NB4 (cell line): ENCODE data around the gene PRAMEF11.
"Not testable (repeated sequence)": the region's sequence is repeated elsewhere in the genome, so short reads cannot be mapped to it uniquely, and the experiment has no call there.

Experiments used
- CTCF ChIP-seq: IDR thresholded peaks from one replicate; pipeline ENCODE4 v1.5.1; 2012; ENCODE audit warnings: low read depth, low read length
- MAX ChIP-seq: IDR thresholded peaks from 2 replicates; pipeline ENCODE4 v1.6.1; 2011; ENCODE audit warnings: low read depth, low read length
- POLR2A ChIP-seq: IDR thresholded peaks from 2 replicates; pipeline ENCODE4 v1.6.1; 2011; ENCODE audit warnings: mild to moderate bottlenecking; ENCODE audit not compliant: insufficient read length; ENCODE audit errors: extremely low read depth

GRCh38 chr1:12781488-12781887 is 49.7 kb downstream of the PRAMEF11 start:
- TF ChIP-seq CTCF, MAX, POLR2A: not testable (repeated sequence)
